Stimulated activated CD8-positive, alpha-beta memory T cell treated with anti-CD3 and anti-CD28 coated beads, Interleukin-7, amount 100 ng/mL, for 48 hours (primary cell): ENCODE data around the gene ADARB2.
"Not testable (repeated sequence)": the region's sequence is repeated elsewhere in the genome, so short reads cannot be mapped to it uniquely, and the experiment has no call there.

Experiments used
- DNase-seq, 2 donors: peaks; one replicate each; pipeline ENCODE4 v3.0.0-alpha.2; 2020; ENCODE audit warnings: low read depth in 1 of 2; ENCODE audit errors: extremely low read depth in 1 of 2

Gene ADARB2

DNA sequence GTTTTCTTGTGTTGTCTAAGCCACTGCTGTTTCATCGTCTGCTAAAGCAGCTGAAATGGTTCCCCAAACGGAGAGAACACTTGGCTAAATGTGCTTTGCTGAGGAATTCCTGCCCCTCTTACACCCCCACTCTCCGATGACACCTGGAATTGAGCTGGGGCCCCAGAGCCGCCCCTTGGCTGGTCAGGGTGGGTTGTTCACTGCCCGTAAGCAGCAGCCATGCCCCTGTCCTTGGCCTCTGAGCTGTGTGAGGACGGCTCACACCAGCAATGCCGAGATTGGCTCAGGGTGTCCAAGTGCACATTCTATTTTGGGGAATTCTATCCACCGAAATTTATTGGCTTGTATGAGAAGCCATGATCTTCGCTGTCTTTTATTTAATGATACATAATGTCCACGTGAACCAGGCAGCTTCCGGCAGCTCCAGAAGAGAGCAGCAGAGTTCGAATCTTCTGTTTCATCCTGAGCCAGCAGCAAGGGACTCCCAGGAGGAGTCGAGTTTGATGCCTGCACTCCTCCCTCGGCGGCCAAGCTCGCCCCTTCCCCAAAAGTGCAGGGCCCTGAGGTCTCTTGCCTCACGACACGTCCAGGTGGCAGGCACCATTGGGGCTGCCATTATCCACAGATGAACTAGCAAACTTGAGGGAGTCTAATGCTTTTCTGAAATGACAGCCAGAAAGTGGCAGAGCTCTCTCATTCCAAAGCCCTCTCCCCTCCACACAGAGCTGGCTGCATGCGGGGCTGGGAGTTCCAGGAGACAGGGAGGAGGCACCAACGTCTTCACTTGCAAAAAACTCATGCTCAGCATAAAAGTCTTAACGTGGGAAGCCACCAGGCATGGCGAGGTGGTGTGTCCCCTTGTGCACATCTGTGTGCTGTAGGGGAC is 567.1 kb downstream of the ADARB2 start:
- DNase-seq, result no peak

GRCh38 chr10:1169186-1169885 is 568.0 kb downstream of the ADARB2 start:
- DNase-seq, result no peak

DNA sequence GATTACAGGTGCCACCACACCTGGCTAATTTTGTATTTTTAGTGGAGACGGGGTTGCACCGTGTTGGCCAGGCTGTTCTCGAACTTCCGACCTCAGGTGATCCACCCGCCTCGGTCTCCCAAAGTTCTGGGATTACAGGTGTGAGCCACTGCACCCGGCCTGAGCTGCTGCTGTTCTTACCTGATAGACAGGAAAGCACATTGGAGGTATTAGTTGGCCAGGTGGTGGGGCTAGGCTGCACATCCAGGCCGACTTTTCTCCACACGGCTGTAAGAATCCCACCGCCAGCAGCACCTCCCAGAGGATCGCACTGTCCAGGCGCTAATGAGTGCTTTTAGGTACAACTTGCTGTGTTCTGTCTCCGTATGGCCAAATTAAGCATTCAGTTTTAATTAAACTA is 568.6 kb downstream of the ADARB2 start:
- DNase-seq, result no peak

GRCh38 chr10:1166828-1167275 is 570.5 kb downstream of the ADARB2 start:
- DNase-seq, result no peak

DNA sequence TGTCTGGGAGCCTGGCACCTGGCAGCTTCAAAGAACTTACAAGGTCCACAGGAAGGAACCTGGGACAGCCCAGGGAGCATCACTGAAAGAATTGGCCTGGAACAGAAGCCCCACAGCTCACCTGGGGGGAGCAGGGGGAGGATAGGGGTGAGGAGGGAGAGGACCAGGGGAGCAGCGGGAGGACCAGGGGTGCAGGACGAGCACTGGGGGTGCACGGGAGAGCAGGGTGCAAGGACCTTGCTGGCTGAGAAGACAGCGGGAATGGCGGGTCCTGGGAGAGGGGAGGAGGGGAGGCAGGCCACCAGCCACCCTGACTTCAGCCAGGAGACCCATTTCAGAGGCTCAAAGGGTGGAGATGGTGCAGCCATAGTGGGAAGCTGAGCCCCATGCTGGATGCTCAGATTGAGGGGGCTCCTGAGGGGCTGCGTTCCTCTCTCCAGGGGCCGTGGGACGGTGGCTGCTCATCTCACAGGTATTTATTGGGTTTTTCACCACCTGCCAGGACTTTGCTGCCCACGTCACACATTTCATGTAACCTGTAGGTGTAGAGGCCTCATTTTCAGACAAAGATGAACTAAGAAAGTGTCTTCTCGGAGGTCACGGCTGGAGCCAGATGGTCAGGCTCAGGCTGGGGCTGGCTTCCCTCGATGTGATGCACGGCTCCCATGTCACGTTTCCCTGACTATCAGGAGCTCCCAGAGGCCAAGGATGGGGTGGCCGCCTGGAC is 571.1 kb downstream of the ADARB2 start:
- no peak for DNase-seq

DNA sequence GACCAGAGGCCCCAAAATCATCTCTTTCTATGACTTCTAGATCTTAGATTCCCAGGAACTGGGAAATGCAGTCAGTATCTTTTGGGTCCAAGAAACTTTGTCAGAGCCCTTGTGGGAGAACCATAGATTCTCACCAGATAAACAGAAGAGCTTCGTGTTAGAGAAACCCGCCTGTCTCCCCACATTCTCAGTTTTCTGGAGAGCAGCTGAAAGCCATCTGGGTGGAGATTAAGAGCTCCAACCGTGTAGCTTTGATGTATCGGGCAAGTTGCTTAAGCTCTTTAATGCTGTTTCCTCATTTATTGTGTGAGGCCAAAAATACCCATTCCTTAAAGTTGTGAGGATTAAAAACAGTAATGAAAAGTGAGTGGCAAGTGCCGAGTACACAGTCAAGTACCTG is 573.5 kb downstream of the ADARB2 start:
- no peak for DNase-seq

DNA sequence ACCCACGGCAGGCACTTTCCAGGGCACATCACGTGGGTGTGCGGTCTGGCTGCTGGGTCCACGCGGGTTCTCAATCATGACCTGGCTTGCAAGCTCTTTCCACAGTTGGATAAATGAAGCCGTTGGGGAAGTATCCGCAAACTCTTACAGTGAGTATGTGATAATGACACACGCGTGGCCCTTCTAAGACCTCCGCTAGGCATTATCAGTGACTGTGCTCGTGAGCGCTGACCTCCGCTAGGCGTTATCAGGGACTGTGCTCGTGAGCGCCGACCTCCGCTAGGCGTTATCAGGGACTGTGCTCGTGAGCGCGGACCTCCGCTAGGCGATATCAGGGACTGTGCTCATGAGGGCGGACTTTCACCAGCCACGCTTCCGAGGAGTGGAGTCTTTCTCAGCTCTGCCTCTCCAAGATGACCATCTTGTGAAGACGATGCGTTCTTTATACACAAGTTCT is 574.1 kb downstream of the ADARB2 start:
- DNase-seq, result no peak

DNA sequence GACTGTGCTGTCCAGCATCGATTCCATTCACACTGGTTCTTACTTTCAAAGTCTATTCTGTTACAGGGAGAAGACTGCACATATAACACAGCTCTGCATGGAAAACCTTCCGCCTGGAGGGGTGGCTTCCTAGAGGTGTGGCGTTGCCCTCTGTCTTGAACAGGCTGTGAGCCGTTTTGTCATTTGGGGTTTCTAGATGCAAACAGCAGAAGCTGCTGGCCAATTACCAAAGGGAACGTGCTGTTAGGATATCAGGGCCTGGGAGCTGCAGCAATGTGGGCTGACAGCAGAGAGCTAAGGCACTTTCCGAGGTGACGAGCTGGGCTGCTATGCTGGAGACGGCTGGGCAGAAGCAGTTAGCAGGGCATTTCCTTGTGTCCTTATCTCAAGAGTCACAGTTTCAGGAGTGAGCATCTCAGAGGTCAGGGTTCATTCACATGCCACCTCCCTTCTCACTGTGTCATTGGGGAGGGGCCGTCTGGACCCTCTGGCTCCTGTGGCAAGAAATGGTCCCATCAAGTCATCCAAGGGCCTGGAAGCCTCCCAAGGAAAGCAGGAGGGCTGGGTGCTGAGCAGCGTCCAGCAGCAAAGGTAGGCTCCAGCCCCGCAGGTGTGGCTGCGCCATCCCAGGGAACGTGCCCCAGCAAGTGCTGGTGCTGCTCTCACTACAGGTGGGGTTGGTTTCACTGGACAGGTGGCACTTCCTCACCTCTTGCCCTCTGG is 574.7 kb downstream of the ADARB2 start:
- DNase-seq, result no peak

- DNase-seq, result not testable (repeated sequence)
These were observed 576.0 kb downstream of the ADARB2 start for GRCh38 chr10:1161315-1161673.

DNA sequence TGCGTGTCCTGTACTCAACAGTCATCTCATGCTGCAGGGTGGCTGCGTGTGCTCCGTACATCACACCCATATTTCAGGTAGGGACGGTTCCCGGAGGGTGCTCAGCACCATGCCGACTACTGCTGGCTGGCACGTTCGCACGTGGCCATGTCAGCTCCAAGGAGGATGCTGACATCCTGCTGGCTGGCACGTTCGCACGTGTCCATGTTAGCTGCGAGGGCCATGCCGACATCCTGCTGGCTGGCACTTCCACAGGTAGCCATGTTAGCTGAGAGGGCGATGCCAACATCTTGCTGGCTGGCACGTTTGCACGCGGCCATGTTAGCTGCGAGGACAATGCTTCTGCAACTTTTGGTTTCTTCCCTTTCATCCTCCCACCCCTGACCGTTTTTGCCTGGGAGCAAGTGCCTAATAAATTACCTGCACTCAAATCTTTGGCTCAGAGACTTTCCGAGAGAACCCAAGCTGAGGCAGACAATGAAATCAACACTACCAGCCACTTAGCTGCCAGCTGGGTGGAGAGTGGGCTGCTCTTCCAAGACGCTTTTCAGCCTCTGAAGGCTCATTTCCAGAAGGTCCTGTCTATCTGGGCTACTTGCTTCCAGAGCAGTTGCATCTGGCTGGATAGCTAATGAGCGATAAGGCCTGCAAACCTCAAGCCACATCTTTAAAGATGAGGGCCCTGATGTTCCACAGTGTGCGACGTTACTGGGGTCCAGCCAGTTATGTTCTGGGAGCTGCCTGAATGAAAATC is 576.6 kb downstream of the ADARB2 start:
- DNase-seq, result no peak

- no peak for DNase-seq
These were observed 577.9 kb downstream of the ADARB2 start for GRCh38 chr10:1159131-1160061.

- DNase-seq, result not testable (repeated sequence)
These were observed 578.8 kb downstream of the ADARB2 start for GRCh38 chr10:1158536-1158935.

- no peak for DNase-seq
These were observed 579.3 kb downstream of the ADARB2 start for GRCh38 chr10:1158066-1158465.

GRCh38 chr10:1157615-1157933 is 579.8 kb downstream of the ADARB2 start:
- DNase-seq, result no peak

GRCh38 chr10:1156921-1157614 is 580.3 kb downstream of the ADARB2 start:
- no peak for DNase-seq

- no peak for DNase-seq
These were observed 580.8 kb downstream of the ADARB2 start for GRCh38 chr10:1156616-1156886.

- DNase-seq, result no peak
These were observed 581.3 kb downstream of the ADARB2 start for GRCh38 chr10:1155791-1156615.
